Motor neuron (in vitro differentiated cells): Measurements from ENCODE around the gene CRX. TPM values are rescaled to one million over a fixed set of nuclear protein-coding genes. Genes with fewer than 3 reads are reported as not detected.
A peak's percentile ranks its signal among the peaks of the same experiment; 100 is the strongest.
"Not testable (repeated sequence)": the region's sequence is repeated elsewhere in the genome, so short reads cannot be mapped to it uniquely, and the experiment has no call there.

ENCODE experiments used
- ATAC-seq, 8 experiments: fragments of 200-7000 bp; cut with Tn5 transposase; replicated peaks in 6 of 8; 2 replicates each; pipeline ENCODE4 v1.8.0; 2021; ENCODE audit warnings: mild to moderate bottlenecking in 8 of 8, moderate library complexity in 8 of 8
- H3K27ac ChIP-seq, 2 donors: fragments of 250-450 bp; sonication (Bioruptor Pico); 2 replicates each; pipeline ENCODE4 v1.9.0; 2021; ENCODE audit warnings: antibody characterized with exemption in 2 of 2, mild to moderate bottlenecking in 2 of 2, moderate library complexity in 1 of 2
- H3K4me1 ChIP-seq, 2 donors: fragments of 250-450 bp; sonication (Bioruptor Pico); replicated peaks in 1 of 2; 2 replicates each; pipeline ENCODE4 v1.6.1; 2021; ENCODE audit warnings: antibody characterized with exemption in 2 of 2, mild to moderate bottlenecking in 2 of 2, moderate library complexity in 1 of 2
- H3K4me3 ChIP-seq, 5 donors: fragments of 250-450 bp; sonication (Bioruptor Pico); 2 replicates each; pipeline ENCODE4 v1.9.0; 2021; ENCODE audit warnings: antibody characterized with exemption in 5 of 5, mild to moderate bottlenecking in 5 of 5, moderate library complexity in 4 of 5
- WGBS, 10 experiments: fragments of 450-650 bp; shearing (Covaris generic); methylation state at CpG; one replicate each; pipeline ENCODE4 v1.0.0; 2022; 5-methylcytosine and 5-hydroxymethylcytosine counted together
- in situ Hi-C, 9 experiments: fragments of 400-800 bp; cut with MboI; loops; one replicate each; pipeline ENCODE4 v1.15.0; 2021; ENCODE audit warnings: low sequenced_read_pairs in 9 of 9, low pct_unique_long_range_greater_than_20kb in 2 of 9; ENCODE audit not compliant: unreplicated experiment in 9 of 9
- total RNA-seq, 8 experiments: library from RNA; unstranded; fragments of 300-600 nt; gene quantifications; 2 replicates each; pipeline versions ENCODE4 v1.2.3 to v1.2.4, GENCODE V29; 2022

The CRX gene
- total RNA-seq, 8 experiments from 2014 or later = 0.05 to 3.0 (median 0.63) TPM; not detected in 1

DNA sequence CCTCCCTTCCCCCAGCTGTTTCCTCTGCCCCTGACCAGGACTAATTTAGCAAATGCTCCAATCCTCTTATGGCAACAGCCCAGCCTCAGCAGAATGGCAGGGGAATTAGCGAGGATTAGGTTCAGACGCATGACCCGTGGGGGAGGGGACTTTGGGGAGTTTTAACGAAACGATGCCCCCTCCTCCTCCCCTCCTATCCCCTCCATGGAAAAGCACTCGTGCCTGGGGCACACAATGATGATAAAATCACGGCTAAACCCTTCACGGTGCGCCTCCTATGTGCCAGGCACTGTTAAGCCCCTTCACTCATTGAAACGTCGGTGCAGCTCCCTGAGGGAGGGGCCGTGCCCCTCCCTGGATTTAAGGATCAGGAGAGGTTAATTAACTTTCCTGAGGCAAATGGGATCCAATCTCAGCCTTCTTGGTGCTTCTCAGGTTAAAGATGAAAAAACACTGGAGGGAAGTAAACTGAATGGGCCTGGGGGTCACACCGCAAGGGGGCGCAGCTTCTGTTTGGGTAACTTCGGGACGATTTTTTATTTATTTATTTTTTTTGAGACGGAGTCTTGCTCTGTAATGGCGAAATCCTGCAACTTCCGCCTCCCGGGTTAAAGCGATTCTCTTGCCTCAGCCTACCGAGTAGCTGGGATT lies 27.2 kb downstream of the CRX start:
- Histone ChIP-seq H3K4me3 (no peak overlapping the region), H3K4me1 (no peaks in the 10 kb centered on the region), H3K27ac (no peak overlapping the region)
- WGBS, 10 experiments = 0 to 33% (median 5%) methylated on average over 3 to 13 of the region's 22 CpGs; no CpG with 5 or more reads in 2 of the 10 experiments
- in situ Hi-C loops = no loop called here
- no peak for ATAC-seq

GRCh38 chr19:47853003-47853402 lies 31.3 kb downstream of the CRX start:
- no peaks in the 10 kb centered on the region for H3K4me1 ChIP-seq
- 29 to 94% (median 75%) methylated on average over 1 to 3 of the region's 5 CpGs; no CpG with 5 or more reads in 3 of the 10 experiments for WGBS, 10 experiments

GRCh38 chr19:47854459-47854858 lies 32.7 kb downstream of the CRX start:
- Histone ChIP-seq H3K4me1 (no peaks in the 10 kb centered on the region), H3K27ac (no peak overlapping the region), H3K4me3 (no peak overlapping the region)
- ATAC-seq = no peak
- 0 to 100% (median 81%) methylated on average over 1 to 4 of the region's 4 CpGs for WGBS, 10 experiments
- in situ Hi-C loops = no loop called here

More at GRCh38 chr19:47853003-47853402, 31.3 kb downstream of the CRX start:
- Histone ChIP-seq H3K27ac (no peak overlapping the region), H3K4me3 (no peak overlapping the region)
- in situ Hi-C loops = no loop called here
- ATAC-seq = no peak

- in situ Hi-C loops, H3K27ac ChIP-seq, H3K4me3 ChIP-seq, H3K4me1 ChIP-seq: not testable (repeated sequence)
- peak in 1 of 8 experiments; percentile 25 for ATAC-seq
- 69 to 100% (median 89%) methylated on average over 1 to 9 of the region's 9 CpGs; no CpG with 5 or more reads in 2 of the 10 experiments for WGBS, 10 experiments
Measured at GRCh38 chr19:47858231-47858630, 36.5 kb downstream of the CRX start.

DNA sequence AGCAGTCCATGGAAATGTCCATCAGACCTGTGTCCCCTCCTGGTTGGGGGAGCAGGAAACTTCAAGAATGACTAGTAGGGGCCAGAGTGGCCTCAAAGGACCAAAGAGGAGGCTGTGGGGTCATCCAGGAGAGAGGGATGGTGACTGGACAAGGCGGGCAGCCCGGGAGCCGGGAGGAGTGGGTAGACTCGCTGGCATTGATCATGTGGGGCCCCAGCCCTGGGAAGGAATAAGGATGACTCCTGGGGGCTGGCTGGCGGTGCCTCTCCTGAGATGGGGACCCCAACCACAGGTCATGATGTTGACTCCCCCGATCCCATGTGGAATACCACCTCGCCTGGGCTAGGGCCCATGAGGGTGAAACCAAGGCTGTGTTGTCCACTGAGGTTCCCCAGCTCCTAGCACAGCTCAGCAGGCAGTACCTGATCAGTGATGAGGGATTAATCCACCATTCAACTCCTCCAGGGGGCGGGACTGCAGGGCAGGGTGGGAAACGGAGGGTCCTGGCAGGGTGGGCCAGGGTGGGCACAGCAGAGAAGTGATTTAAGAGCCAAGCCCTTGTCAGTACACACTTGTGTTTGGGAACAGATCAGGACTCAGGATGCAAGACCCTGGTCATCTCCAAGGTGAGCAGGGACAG lies 37.0 kb downstream of the CRX start, which contains the start of gene TPRX2:
TPRX2 (plus strand) TSS at position 590 of the 640 bp plus-strand sequence; CDS start at position 602, 12 bp downstream.
- H3K4me1 ChIP-seq, H3K4me3 ChIP-seq, in situ Hi-C loops, ATAC-seq, H3K27ac ChIP-seq: not testable (repeated sequence)
- WGBS, 10 experiments = 79% methylated on average over 4 of the region's 9 CpGs; no CpG with 5 or more reads in 9 of the 10 experiments

GRCh38 chr19:47859838-47860237 lies 38.1 kb downstream of the CRX start:
- ATAC-seq, H3K27ac ChIP-seq, H3K4me3 ChIP-seq, in situ Hi-C loops, H3K4me1 ChIP-seq: not testable (repeated sequence)
- no CpG with 5 or more reads among the region's 17 CpGs for WGBS, 10 experiments

DNA sequence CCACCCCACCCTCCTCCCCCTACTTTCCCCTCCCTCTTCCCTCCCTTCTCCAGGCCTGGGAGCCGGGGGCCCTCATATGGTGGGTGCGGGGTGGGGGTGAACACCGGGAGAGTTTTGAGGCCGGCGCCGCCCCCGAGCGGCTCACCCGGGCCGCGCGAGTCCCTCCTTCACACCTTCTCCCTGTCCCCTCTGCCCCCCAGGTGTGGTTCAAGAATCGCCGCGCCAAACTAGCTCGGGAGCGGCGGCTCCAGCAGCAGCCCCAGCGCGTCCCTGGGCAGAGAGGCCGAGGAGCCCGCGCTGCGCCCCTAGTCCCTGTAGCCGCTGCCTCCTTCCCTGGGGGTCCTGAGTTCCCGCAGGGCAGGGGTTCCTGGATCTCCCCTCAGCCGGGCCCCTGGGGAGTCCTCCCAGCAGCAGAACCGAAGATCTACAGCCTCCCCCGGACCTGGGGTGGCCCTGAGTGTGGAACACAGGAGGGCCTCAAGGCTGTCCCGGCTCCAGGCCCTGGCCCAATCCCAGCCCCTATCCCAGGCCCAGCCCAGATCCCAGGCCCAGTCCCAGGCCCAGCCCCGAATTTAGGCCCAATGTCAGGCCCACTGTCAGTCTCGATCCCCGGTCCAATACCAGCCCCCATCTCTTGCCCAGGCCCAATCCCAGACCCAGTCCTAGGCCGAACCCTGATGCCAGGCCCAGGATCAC lies 39.0 kb downstream of the CRX start:
- H3K27ac ChIP-seq = no peak overlapping the region
- WGBS, 10 experiments = 77 to 100% methylated on average over 1 to 2 of the region's 34 CpGs; no CpG with 5 or more reads in 8 of the 10 experiments
- H3K4me3 ChIP-seq = no peak overlapping the region
- in situ Hi-C loops = no loop called here
- ATAC-seq = no peak
- no peaks in the 10 kb centered on the region for H3K4me1 ChIP-seq

DNA sequence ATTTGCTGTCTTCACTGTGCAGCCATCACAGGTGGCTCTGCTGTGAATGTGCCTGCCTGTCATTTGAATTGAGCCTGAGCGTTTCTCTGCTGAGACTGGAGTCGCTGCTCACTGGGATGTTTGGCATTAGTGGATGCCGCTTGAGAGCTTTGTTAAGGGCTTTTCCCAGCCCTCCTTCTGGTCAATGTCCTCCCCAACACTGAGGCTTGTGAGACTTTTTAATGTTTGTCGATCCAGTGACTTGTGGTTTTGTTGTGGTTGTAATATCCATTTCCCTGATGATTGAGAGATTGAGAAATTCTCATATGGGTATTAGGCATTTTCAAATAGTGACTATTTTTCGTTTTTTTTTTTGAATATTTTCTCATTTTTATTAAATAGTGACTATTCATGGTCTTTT lies 39.9 kb downstream of the CRX start:
- Histone ChIP-seq H3K4me3 (no peak overlapping the region), H3K4me1 (no peaks in the 10 kb centered on the region), H3K27ac (no peak overlapping the region)
- 0 to 93% (median 75%) methylated on average over 1 to 4 of the region's 5 CpGs for WGBS, 10 experiments
- in situ Hi-C loops = no loop called here
- ATAC-seq = no peak

GRCh38 chr19:47863514-47863936 lies 41.8 kb downstream of the CRX start:
- in situ Hi-C loops = no loop called here
- H3K4me3 ChIP-seq = no peak overlapping the region
- H3K4me1 ChIP-seq = no peaks in the 10 kb centered on the region
- peak; percentile 99 to 100 (median 100) for ATAC-seq
- H3K27ac ChIP-seq = no peak overlapping the region
- WGBS, 10 experiments = 0 to 33% (median 8%) methylated on average over 1 to 9 of the region's 14 CpGs; no CpG with 5 or more reads in 2 of the 10 experiments

GRCh38 chr19:47865166-47865565 lies 43.4 kb downstream of the CRX start:
- Histone ChIP-seq H3K4me3 (no peak overlapping the region), H3K4me1 (no peaks in the 10 kb centered on the region), H3K27ac (no peak overlapping the region)
- in situ Hi-C loops = no loop called here
- 14 to 100% (median 80%) methylated on average over 1 to 9 of the region's 10 CpGs; no CpG with 5 or more reads in 3 of the 10 experiments for WGBS, 10 experiments
- no peak for ATAC-seq

DNA sequence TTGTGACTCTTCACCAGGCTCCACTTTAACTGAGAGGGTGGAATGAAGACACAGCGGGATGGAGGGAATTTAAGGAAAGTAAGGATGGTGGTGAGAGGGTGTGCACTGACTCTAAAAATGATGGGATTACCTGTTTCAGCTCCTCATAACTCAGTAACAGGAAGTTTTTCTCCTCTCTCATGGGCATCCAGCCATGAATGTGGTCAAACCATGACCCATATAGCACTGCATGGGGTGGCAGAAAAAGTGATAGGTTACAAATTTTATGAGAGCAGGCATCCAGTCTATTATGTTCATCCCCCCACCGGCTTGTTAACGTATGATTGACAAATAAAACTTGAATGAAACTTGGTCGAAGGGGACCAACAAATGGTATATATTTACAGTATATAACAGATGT lies 57.2 kb downstream of the CRX start:
- Histone ChIP-seq H3K4me3 (no peak overlapping the region), H3K27ac (no peak overlapping the region), H3K4me1 (no peaks in the 10 kb centered on the region)
- WGBS, 10 experiments = 0 to 73% (median 47%) methylated on average over 1 to 4 of the region's 4 CpGs; no CpG with 5 or more reads in 2 of the 10 experiments
- in situ Hi-C loops = no loop called here
- no peak for ATAC-seq

DNA sequence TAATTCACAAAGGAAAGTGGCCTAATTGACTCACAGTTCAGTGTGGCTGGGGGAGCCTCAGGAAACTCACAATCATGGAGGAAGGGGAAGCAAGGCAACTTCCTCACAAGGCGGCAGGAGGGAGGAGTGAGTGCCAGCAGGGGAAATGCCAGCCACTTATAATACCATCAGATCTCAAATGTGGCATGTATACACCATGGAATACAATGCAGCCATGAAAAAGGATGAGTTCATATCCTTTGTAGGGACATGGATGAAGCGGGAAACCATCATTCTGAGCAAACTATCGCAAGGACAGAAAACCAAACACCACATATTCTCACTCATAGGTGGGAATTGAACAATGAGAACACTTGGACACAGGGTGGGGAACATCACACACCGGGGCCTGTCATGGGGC lies 57.6 kb downstream of the CRX start:
- H3K4me1 ChIP-seq, H3K27ac ChIP-seq, in situ Hi-C loops, H3K4me3 ChIP-seq, ATAC-seq: not testable (repeated sequence)
- WGBS, 10 experiments = 0 to 100% (median 0%) methylated on average over 1 of the region's 4 CpGs; no CpG with 5 or more reads in 5 of the 10 experiments

GRCh38 chr19:47881757-47882156 lies 60.0 kb downstream of the CRX start:
- H3K27ac ChIP-seq = no peak overlapping the region
- H3K4me3 ChIP-seq = no peak overlapping the region
- WGBS, 10 experiments = 17 to 95% (median 49%) methylated on average over 1 to 5 of the region's 5 CpGs; no CpG with 5 or more reads in 2 of the 10 experiments
- in situ Hi-C loops = no loop called here
- no peak for ATAC-seq
- no peaks in the 10 kb centered on the region for H3K4me1 ChIP-seq
